GM13977 (cell line): Measurements from ENCODE around the gene ANKS4B.
"Not testable (repeated sequence)": the region's sequence is repeated elsewhere in the genome, so short reads cannot be mapped to it uniquely, and the experiment has no call there.

Experiments used
- DNase-seq: peaks from one replicate; pipeline ENCODE4 v3.0.0; 2012; ENCODE audit warnings: low spot score
- in situ Hi-C: fragments of 300-500 bp; cut with MboI; formaldehyde crosslinking; loops from one replicate; pipeline ENCODE4 v1.12.0; 2022; ENCODE audit warnings: low sequenced_read_pairs, low pct_unique_long_range_greater_than_20kb, mixed read lengths, inconsistent platforms; ENCODE audit not compliant: unreplicated experiment
- TF ChIP-seq, protein P1 (sequence below): IDR thresholded peaks from 2 replicates; pipeline ENCODE4 v1.5.1; 2012; ENCODE audit warnings: mild to moderate bottlenecking, control low read depth; ENCODE audit not compliant: insufficient read depth; ENCODE audit errors: extremely low read depth, missing control alignments

Gene ANKS4B

DNA sequence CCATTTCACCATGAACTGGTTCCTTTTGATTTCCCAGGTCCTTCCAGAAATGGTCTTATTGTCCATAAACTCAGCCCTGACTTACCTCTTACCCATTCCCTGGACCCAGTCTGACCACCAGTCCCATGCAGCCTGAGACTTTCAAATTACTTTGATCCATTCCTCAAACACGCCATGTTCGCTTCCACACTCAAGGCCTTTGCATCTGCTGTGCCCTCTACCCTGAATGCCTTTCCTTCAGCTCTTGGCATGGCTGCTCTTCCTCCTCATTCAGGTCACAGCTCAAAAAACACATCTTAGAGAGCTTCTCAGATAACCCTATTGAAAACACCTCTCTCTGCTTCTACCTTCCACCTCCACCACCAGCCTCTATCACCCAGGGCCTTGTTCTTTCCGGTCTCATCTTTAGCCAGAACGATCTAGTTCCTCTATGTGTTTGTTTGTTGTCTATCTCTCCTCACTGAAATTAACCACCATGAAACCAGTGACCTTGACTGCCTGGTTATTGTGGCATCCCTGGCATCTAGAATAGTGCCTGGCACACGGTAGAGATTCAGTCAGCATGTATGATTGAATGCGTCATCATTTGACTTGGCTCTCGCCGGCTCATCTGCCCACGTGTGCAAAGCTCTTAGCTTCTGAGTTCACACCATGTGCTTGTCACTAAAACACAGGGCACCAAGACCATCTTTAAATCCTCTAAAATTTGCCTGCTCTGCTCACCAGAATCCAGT is 31.8 kb downstream of the ANKS4B start:
- DNase-seq, result no peak
- in situ Hi-C loops, result no loop called here
- TF ChIP-seq, protein P1, sequence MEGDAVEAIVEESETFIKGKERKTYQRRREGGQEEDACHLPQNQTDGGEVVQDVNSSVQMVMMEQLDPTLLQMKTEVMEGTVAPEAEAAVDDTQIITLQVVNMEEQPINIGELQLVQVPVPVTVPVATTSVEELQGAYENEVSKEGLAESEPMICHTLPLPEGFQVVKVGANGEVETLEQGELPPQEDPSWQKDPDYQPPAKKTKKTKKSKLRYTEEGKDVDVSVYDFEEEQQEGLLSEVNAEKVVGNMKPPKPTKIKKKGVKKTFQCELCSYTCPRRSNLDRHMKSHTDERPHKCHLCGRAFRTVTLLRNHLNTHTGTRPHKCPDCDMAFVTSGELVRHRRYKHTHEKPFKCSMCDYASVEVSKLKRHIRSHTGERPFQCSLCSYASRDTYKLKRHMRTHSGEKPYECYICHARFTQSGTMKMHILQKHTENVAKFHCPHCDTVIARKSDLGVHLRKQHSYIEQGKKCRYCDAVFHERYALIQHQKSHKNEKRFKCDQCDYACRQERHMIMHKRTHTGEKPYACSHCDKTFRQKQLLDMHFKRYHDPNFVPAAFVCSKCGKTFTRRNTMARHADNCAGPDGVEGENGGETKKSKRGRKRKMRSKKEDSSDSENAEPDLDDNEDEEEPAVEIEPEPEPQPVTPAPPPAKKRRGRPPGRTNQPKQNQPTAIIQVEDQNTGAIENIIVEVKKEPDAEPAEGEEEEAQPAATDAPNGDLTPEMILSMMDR, result no peak

DNA sequence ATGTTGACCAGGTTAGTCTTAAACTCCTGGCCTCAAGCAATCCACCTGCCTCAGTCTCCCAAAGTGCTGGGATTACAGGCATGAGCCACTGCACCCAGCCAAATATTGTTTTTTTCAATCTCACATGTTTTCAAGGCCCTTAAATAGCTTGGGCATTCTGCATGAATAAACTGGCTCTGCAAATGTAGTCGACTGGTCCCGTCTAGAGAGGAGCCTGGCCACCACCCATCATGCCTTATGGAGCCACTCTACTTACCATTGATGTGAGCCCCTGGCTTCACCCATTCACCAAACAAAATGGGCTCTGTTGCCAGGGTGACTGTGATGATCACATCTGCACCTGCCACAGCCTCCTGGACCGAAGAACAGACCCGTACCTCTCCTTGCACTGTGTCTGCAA is 33.8 kb downstream of the ANKS4B start:
- in situ Hi-C loops, result no loop called here
- DNase-seq, result no peak
- TF ChIP-seq, protein P1, result no peak

GRCh38 chr16:21268236-21268635 is 34.7 kb downstream of the ANKS4B start:
- in situ Hi-C loops, result no loop called here
- DNase-seq, result no peak
- TF ChIP-seq, protein P1, result no peak

DNA sequence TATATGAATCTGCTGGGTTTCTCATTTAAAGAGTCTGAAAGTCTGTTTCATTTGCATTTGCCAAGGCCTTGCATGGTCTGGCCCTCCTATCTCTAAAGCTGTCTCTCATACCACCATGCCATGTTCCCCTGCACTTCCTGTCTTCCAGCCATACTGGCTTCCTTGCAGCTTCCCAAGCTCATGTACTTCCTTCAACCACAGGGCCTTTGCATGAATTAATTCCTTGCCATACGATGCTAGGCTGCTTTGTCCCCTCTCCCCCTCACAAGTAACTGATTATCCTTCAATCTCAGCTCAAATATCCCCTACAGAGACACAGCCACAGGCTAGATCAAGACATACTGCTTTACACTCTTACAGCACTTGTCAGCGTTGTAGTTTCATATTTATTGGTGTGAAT is 38.8 kb downstream of the ANKS4B start:
- TF ChIP-seq, protein P1, result no peak
- no peak for DNase-seq
- in situ Hi-C loops, result loop anchor here (10.0 kb wide), 1 partner anchor 87 kb away; no protein-coding TSS in a partner anchor

DNA sequence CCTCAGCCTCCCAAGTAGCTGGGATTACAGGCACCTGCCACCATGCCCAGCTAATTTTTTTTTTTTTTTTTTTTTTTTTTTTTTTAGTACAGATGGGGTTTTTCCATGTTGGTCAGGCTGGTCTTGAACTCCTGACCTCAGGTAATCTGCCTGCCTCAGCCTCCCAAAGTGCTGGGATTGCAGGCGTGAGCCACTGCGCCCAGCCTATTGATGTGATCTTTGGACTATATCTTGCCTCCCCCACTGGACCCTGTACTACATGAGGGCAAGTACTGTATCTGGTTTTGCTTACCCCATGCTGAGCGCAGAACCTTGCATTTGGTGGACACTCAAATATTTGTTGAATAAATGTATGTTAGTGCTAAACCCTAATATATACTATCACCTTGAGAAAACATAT is 39.3 kb downstream of the ANKS4B start:
- in situ Hi-C loops, result loop anchor here (10.0 kb wide), 1 partner anchor 88 kb away; no protein-coding TSS in a partner anchor
- not testable (repeated sequence) for DNase-seq

GRCh38 chr16:21274172-21274726 is 40.8 kb downstream of the ANKS4B start:
- DNase-seq, result no peak
- TF ChIP-seq, protein P1, result no peak
- in situ Hi-C loops, result loop anchor here (10.0 kb wide), 1 partner anchor 89 kb away; no protein-coding TSS in a partner anchor

DNA sequence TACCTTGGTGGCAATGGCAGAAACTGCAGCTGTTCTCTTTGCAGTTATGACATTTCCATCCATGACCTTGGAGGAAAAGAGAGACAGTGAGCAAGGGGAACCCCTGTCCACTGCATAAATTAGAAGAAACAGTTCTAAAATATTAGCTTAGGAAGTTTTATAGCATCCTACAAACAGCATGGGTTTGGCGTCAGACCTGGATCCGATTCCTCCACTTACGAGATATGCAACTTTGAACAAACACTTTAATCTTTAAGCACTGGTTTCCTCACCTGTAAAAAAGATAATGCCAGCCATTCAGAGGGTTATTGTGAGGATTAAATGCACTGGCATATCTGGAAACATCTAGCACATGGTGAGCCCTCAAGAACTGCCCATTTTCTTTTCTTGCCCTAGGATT is 42.0 kb downstream of the ANKS4B start:
- TF ChIP-seq, protein P1, result no peak
- no peak for DNase-seq
- in situ Hi-C loops, result loop anchor here (10.0 kb wide), 1 partner anchor 91 kb away; no protein-coding TSS in a partner anchor
